NCI-H128 (cell line): ENCODE measurements around the gene RFX3.
"Not testable (repeated sequence)": the region's sequence is repeated elsewhere in the genome, so short reads cannot be mapped to it uniquely, and the experiment has no call there.

Experiments used
- DNase-seq: peaks from one replicate; lab custom pipeline; 2025; ENCODE audit not compliant: unreplicated experiment; lab: John Stamatoyannopoulos, UW

The RFX3 gene

DNA sequence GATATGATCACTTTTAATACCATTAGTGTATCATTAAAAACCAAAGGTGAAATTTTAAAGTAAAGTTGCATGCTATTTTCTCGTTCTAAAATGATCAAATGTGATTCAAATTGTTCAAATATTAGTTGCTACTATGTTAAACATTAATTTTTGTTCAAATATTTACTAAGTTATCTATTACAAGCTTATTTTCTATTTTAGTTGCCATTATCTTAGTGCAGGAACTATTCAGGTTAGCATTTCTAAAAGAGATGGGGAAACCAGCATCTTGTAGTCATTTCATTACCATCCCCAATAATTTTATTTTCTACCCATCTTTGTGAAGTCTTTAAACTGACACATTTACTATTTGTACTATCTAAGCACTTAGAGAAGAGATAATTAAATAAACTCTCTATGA, 166.0 kb downstream of the RFX3 start:
- no peak for DNase-seq

DNA sequence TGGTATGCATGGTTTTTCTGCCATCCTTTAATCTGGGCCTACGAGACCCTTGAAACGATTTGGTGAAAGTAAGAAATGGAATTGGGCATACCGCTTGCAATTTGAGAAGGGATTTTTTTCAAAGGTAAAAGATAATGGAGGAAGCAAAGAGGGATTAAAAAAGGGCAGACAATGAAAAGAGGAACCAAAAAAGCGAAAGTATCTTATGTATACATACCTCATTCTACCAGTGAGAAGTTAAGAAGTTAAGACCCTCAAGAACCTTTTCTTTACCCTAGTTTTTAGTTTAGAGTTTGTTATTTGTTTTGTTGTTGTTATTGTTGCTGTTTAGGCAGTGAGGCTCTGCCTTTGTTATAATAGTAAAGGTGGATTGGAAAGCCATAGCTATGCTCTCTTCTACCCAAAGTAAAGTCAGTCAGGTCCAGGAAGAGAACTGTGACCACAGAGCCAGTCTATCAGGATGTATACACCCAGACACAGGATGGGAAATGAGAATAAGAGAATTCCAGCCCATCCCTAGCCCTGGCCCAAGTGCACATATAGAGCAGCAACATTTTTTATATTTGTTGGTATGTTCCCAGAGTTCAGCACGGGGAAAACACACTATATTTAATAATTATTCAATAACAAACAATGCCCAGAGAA, 166.6 kb downstream of the RFX3 start:
- no peak for DNase-seq

DNA sequence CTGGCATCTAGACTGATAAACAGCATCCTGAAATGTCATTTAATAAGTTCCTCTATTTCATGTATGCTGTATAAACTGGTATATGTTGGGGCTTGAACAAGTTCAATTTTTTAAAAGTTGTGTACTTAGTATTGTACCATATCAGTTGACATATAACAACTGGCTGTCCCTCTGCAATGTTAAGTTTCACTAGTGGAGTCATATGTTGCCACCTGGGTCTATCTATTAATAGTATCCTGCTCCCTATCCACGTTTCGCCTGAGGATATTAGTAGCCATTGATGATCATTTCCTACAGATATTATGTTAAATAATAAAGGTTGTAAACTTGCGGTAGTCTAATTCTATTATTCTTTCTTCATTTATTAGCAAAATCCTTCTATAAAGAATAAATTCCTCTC, 177.6 kb downstream of the RFX3 start:
- DNase-seq: no peak

DNA sequence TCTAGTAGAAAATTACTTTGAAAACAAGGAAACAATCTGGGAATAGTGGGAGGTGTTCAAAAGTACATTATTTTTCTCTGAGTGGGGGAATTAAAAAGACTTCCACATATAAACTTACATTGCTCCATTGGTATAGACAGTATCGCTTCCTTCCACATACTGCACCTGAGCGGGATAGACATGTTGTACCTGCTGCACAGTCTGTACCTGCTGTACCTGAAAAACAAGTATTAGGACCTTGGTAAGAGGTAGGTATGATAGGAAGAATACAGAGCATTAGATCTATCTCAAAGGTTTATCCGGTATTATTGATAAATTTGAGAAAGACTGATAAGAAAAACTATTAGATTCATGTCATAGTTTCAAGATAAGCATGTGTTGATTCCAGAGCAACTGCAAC, 179.3 kb downstream of the RFX3 start:
- no peak for DNase-seq

DNA sequence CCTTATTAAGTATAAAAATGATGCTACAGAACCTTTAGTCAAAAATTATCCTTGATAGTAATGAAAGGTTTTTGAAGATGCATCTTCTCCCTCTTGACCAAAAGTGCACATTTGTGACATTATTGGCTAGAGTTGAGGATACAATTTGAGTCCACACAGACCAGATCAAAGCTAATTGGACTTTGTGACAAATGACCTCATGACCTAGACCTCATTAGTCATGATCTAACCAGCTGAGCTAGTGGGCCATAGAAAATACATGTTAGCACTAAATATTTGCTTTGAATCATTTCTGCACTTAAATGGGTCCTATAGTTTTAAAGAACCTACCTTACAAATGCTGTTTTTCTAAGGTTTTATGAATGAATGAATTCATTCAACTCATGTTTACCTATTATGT, 182.1 kb downstream of the RFX3 start:
- DNase-seq: no peak

DNA sequence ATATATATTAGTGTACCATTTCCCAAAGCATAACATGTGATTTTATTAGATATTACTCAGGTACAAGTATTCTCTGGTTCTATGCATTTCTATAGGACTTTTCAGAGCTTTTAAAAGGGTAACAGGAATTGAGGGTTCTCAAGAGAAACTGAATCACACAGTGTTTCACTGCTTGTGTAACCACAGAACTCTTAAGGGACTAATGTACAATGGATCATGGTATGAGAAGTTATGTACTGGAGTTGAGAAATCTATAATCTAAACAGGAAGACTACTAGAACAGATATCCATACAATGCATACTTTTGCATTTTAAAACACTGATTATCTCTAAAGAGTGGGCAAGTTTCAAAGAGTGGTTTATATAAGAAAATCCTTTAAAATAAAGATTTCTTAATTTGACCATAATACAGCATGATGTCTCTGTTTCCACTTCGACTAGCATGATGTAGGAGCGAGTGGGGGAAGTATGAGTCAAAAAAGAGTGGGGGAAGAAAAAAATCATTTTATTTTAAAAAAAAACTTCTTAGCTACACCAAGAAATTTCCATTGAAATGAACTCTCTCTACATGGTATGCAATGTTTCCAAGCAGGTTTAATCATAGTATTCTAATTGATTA, 183.5 kb downstream of the RFX3 start:
- DNase-seq: no peak

DNA sequence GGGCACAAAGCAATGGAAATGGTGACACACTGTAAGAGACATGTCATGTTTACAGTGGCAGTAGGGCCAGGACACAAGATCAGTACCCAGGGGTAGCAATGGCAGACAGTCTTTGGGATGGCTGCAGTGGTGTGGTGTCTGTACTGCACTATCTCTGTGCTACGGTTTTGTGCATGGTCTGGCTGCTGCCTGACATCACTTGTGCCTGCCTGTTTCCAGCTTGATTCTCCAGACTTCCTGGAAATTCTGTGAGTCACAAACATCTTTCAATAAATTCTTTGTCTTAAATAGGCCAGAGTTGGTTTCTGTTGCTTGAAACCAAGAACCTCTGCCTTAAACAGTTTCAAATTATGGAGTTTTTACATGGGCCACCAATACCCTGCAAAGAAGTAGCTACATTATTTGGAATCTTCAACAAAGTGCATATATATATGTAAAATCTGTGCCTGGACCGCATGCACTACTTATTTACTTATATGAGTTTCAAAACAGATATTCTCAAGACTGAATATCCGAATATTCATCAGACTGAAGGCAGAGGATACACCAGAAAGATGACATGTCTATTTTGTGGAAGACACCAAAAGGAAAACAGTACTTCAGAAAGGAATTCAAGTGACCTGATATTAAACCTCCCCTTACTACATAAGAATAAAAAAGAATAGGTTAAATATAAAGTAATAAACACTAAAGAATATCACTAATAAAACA, 188.1 kb downstream of the RFX3 start:
- DNase-seq: no peak

DNA sequence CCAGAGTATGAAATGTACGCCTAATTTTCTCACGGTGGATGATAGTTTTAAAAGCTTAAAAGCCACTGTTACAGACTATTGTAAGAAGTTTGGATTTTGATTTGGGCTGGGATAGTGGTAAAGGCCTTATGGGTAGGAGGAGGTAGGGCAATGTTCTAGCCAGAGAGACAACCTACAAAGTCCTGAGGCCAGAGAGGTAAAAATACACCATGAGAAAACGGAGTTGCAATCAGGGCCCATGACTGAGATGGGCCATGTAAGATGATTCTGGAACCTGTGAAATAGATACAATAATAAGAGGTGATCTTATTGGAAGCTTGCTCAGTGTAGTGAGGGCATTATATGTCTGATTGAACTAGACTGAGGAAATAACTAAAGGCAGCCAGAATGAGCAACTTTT, 188.8 kb downstream of the RFX3 start:
- no peak for DNase-seq

DNA sequence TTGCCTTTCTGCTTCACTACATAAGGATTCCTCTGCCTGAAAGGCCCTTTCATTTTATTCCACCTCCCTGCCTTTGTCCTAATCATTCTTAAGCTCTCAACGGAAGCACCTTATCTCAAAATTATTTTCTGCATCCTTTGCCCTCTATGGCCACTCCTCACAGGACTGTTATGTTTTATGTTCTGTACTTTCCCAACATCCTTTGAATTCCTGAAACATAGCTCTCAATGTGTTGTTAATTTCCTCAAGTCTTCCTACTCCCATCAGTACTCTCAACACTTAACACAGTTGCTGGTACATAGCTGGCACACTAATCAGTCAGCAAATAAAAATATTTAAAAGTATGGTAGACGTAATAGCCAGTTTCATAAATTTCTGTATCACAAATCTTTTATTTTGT, 193.0 kb downstream of the RFX3 start:
- no peak for DNase-seq

DNA sequence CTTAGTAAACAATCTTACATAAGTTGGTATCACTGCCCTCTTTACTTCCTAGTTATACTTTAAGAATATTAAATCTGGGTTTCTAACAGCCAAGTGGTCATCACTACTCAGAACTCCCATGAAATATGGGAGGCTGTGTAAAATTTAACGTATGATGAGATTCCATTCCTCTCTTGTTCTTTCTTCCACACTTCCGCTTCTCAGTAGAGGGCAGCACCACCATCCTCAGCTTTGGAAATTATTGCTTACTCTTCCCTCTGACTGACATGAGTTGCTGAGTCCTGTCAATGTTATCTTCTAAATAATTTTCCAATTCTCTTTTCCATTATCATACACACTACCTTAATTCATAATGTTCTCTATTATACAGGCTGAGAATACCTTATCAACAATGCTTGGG, 194.0 kb downstream of the RFX3 start:
- DNase-seq: no peak

DNA sequence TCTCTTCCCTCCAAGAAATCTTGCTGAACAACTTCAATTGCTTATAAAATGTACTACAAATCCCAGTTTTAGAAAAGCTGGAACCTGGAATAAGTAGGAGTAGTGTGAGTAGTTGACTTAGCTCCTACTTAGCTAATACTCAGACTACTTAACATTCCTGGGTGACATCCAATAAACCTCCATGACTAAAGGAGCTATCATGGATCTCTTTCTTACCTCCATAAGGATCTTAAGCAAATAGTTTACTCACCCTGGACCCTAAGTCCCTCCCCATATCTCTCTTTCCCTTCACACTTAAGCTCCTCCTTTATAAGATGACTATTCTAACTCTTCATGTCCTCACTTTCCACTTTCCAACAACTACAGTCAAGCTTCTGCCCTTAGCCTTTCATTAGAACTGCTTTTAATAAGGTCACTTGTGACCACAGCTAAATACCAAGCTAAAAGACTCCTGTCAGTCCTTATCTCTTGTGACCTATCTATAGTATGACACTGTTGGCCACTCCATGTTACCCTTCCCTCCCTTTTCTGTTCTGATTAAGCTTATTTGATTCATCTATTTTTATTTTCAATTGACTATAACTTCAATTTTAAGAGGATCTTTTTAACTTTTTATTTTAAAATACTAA, 194.9 kb downstream of the RFX3 start:
- DNase-seq: no peak

DNA sequence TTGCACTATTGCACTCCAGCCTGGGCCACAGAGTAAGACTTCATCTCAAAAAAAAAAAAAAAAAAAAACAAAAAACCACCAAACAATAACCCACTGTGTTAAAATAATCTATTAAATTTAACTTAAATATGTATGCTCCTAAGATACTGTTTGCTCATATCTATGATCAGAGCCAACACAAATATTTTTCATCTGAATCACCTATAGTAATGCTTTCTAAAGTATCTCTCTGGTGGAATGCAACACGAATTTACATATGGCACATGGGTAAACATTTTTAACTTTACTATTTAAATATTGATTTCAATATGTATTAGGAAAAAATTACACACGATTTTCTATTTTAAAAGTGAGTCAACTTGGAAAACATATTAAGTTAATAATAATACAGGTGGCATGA, 196.4 kb downstream of the RFX3 start:
- DNase-seq: no peak

DNA sequence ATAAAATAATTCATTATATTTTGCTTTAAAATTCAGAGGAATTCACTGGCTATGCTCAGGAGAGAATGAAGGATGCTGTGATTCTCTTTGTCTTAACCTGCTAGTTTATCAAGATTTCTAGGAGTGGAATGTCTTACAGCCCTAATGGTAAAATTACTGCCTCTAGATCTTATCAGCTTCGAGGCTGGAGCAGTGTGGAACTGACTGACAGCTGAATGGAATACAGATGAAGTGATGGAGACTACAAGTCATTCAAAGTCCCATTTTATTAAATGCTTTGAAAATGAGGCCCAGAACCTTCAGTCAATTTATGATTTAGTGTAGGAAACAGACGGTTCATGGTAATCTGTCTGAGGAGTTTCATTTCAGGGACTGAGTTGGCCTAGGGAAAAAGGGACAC, 202.1 kb downstream of the RFX3 start:
- DNase-seq: no peak

DNA sequence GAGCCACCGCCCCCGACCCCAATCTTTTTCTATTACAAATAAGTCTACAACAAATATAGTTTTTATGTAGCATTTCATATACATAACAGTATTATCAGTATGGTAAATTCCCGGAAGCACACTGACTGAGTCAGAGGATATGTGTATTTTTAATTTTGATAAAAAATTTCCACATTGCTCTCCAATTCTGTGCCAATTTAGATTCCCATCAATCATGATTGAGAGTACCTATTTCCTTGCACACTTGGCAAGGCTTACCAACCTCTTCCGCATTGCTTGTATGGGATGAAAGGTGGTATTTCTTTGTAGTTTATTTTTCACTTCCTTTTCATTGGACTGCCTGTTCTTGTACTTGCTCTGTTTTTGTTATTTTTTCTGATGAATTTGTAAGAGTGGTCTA, 204.6 kb downstream of the RFX3 start:
- DNase-seq: no peak

DNA sequence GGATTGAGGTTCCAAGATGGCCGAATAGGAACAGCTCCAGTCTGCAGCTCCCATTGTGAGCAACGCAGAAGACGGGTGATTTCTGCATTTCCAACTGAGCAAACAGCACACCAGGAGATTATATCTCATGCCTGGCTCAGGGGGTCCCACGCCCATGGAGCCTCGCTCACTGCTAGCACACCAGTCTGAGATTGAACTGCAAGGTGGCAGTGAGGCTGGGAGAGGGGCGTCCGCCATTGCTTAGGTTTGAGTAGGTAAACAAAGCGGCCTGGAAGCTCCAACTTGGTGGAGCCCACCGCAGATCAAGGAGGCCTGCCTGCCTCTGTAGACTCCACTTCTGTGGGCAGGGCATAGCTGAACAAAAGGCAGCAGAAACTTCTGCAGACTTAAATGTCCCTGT, 213.2 kb downstream of the RFX3 start:
- not testable (repeated sequence) for DNase-seq

DNA sequence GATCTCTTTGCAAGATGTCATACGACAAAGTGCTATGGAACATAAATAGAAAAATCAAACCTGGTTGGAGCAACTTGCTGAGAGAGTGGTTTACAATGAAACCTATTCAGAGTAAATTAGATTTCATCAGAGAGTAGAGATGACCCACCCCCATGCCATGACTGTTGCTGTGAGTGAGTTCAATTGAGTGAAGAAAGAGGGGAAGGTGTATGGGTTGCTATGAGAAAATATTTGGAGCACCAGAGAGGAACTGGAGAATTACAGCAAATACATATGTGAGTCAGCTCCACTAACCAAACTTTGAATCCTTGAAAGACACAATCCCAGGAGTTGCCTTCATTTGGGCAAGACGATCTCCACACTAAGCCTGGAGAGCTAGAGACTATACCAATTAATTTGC, 217.2 kb downstream of the RFX3 start:
- DNase-seq: no peak

DNA sequence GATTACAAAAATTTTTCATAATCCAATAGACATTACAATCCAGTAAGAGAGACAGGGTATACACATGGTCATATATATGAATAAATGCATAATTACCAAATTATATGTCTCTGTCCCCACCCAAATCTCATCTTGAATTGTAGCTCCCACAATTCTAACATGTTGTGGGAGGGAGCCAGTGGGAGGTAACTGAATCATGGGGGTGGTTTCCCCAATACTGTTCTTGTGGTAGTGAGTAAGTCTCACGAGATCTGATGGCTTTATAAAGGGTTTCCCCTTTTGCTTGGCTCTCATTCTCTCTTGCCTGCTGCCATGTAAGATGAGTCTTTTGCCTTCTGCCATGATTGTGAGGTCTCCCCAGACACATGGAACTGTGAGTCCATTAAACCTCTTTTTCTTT, 221.4 kb downstream of the RFX3 start:
- DNase-seq: not testable (repeated sequence)

DNA sequence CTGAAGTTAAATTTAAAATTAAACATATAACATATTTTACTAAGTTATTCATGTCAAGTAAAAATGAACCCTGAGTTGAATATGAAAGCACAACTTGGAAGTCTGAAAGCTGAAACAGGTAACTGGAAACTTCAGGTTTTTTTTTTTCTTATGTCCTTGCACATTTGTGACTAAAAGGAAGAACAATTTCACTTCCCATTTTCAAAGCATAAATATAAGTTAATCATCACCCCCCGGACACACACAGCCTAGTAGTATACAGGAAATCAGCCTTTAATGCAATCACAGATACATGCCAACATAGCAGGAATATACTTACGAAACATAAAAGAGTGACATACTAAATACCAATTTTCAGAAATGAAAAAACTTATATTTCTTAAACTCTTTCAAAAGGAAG, 225.9 kb downstream of the RFX3 start:
- no peak for DNase-seq

DNA sequence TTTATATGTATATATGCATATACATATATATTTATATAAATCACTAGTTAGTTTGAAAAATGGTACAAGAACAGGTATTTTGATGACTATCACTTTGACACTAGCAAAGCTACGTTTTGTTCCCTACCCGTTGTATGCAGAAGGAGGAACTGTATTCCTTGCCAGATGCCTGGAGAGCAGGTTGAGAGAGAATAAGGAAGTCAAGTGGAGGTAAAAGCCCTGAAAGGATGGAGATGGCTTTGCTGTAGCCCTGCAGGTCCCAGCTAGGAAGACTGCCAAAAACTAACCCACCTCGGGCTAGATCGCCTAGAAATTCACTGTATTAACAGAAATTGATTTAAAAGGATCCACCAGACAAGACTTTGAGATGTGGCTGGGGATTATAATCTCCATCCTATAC, 229.3 kb downstream of the RFX3 start:
- DNase-seq: no peak

DNA sequence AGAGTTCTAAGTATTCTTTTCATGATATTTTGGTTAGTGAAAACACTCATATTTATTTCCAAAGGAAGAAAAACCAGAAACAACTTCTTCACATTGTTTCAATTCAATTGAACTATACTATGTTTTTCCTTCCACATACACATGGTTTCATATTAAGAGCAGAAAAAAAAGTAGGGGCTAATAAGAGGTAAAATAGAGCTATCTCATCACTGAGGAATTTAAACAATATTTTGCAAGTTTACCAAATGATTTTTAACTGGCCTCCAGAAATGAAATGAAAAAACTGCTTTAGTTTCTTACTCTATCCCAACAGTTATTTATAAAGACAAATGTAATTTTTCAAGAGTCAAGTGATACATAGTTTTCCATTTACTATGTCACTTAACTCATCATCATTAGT, 233.5 kb downstream of the RFX3 start:
- no peak for DNase-seq

DNA sequence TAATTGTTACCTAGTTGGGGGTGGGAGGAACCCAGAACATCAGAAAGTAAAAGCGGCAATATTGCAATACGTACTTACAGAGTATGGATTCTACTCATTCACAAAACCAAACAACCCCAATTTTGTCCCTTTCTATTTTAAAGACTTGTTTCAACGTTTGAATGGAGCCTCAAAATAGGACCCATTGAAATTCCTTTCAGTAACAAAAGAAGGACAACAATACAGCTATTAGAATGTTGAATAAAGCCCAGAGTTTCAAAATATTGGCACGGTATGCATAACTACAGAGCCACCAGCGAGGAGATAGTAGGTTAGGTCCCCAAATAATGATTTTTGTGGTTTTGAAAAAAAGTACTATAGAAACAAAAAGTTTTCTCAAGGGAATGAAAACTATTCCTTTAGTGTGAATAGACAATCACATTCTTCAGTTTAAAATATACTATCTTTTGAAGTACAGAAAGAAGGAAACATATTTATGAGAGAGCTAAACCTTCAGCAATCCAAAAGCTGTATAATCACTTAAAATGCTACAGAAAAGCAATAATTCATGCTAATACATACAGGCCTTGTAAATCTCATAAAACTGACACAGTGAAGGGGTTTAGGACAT, 235.5 kb downstream of the RFX3 start:
- no peak for DNase-seq

DNA sequence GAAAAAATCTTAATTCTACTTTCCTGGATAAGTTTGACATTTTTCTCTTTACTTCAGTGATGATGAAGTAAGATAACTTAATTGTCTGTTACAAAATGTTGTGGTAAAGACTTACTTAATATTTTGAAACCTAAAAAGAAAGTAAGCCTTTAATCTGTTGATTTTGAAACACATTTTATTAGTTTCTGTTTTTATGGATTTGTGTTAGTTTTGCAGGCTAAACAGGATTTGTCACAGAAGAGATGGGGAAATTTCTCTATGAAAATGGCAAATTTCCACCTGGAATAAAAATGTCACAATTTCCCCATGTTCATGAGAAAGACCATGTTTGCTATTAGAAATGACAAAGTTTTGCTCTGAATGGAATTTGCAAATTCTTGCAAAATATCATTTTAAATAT, 237.1 kb downstream of the RFX3 start:
- DNase-seq: no peak
